Measurements from ENCODE around the gene CGN. TPM values are rescaled to one million over a fixed set of nuclear protein-coding genes. Genes with fewer than 3 reads are reported as not detected.

Gene CGN
- 1 to 10 TPM in 1 of 5 donors, under 1 TPM in 4; 0.37 to 1.3 (median 0.59) TPM for total RNA-seq
- 0.68 TPM for total RNA-seq (2013)
- total RNA-seq, result 0.38 to 3.7 (median 1.0) reads per million in 29 experiments

- peak; percentile 96 to 98 (median 98) for ATAC-seq (replicated peaks in 1 of 4)
- peak within 1 kb of the TSS; percentile 50 for H3K27ac ChIP-seq (ENCODE audit: low read length)
Observed at GRCh38 chr1:151510957-151511635, at the start of gene CGN. Gene CGN (plus strand): TSS chr1:151511387. CDS start chr1:151518520, 7,133 bp downstream.

GRCh38 chr1:151461694-151462093, 49.5 kb upstream of the CGN start:
- Histone ChIP-seq H3K36me3 (ENCODE audit: control insufficient read depth in 2 of 2, extremely low read depth in 1 of 2, insufficient read depth in 1 of 2, low read length in 1 of 2) (no peaks in the 10 kb centered on the region), H3K9me3 (no peaks in the 10 kb centered on the region), H3K4me3 (ENCODE audit: control insufficient read depth in 1 of 2, extremely low read depth in 1 of 2, low read length in 1 of 2) (no peak overlapping the region), H3K27me3 (replicated peaks in 1 of 2; ENCODE audit: control insufficient read depth in 2 of 2, extremely low read depth in 1 of 2, insufficient read depth in 2 of 2, low read length in 1 of 2) (peaks cover 0 to 7% of the 10 kb centered on the region in 2 experiments), H3K27ac (ENCODE audit: low read length) (no peak overlapping the region), H3K4me1 (ENCODE audit: control insufficient read depth in 1 of 2, extremely low read depth in 1 of 2, insufficient read depth in 2 of 2, low read length in 2 of 2) (peaks cover 2 to 16% of the 10 kb centered on the region in 2 experiments)
- 89% methylated on average over 3 of the region's 5 CpGs for WGBS (ENCODE audit: insufficient coverage)
- Mint-ChIP-seq H3K4me3 (no peak overlapping the region), H3K27me3 (peaks cover 24 to 31% of the 10 kb centered on the region in 2 donors), H3K4me1 (peaks cover 11 to 17% (median 15%) of the 10 kb centered on the region in 3 donors), H3K36me3 (no peaks in the 10 kb centered on the region), H3K9me3 (no peaks in the 10 kb centered on the region), H3K27ac (no peak overlapping the region)
- no peak for DNase-seq
- POLR2A ChIA-PET, result interaction anchor here in 1 of 2 donors (0.6 kb wide), 1 partner anchor 22 kb away, joined by 4 read pairs; no protein-coding TSS in a partner anchor
- no peak for ATAC-seq (replicated peaks in 1 of 4)
- CTCF ChIA-PET, result interaction anchor here in 1 of 2 donors (0.7 kb wide), 1 partner anchor 435 kb away, joined by 3 read pairs; no protein-coding TSS in a partner anchor

More at GRCh38 chr1:151510957-151511635, at the start of gene CGN:
- under 1% methylated on average over 68 of the region's 68 CpGs for WGBS (ENCODE audit: insufficient coverage)
- Mint-ChIP-seq H3K4me3 (peak within 1 kb of the TSS; percentile 83 to 91 (median 90)), H3K9me3 (no peaks in the 10 kb centered on the region), H3K27me3 (no peaks in the 10 kb centered on the region), H3K36me3 (no peaks in the 10 kb centered on the region), H3K4me1 (peaks cover 25 to 30% (median 27%) of the 10 kb centered on the region in 3 donors), H3K27ac (peak within 1 kb of the TSS; percentile 49 to 56)
- DNase-seq, result peak; percentile 72 to 90 (median 82)
- H3K4me1 ChIP-seq (ENCODE audit: control insufficient read depth in 1 of 2, extremely low read depth in 1 of 2, insufficient read depth in 2 of 2, low read length in 2 of 2), result peaks cover 12 to 29% of the 10 kb centered on the region in 2 experiments
- CTCF ChIA-PET, result interaction anchor here (0.5 to 1.2 kb wide), 10 partner anchors 29 to 505 kb away, joined by 3 to 5 read pairs (median 3); partner anchors contain the start of genes TUFT1 (in 1 of the 2) and ZNF687 (in 1 of the 2)
- peaks cover 0 to 6% of the 10 kb centered on the region in 2 experiments for H3K27me3 ChIP-seq (replicated peaks in 1 of 2; ENCODE audit: control insufficient read depth in 2 of 2, extremely low read depth in 1 of 2, insufficient read depth in 2 of 2, low read length in 1 of 2)
- POLR2A ChIA-PET, result interaction anchor here in 1 of 2 donors (0.5 to 1.0 kb wide), 2 partner anchors 62 to 112 kb away, joined by 3 read pairs; no protein-coding TSS in a partner anchor
- H3K9me3 ChIP-seq, result no peaks in the 10 kb centered on the region
- H3K36me3 ChIP-seq (ENCODE audit: control insufficient read depth in 2 of 2, extremely low read depth in 1 of 2, insufficient read depth in 1 of 2, low read length in 1 of 2), result no peaks in the 10 kb centered on the region
- peak within 1 kb of the TSS; percentile 69 to 90 for H3K4me3 ChIP-seq (ENCODE audit: control insufficient read depth in 1 of 2, extremely low read depth in 1 of 2, low read length in 1 of 2)

- Mint-ChIP-seq H3K36me3 (no peaks in the 10 kb centered on the region), H3K9me3 (no peaks in the 10 kb centered on the region), H3K4me1 (peaks cover 0 to 4% (median under 1%) of the 10 kb centered on the region in 3 donors), H3K27ac (no peak overlapping the region), H3K4me3 (no peak overlapping the region), H3K27me3 (peaks cover 28 to 34% of the 10 kb centered on the region in 2 donors)
- ATAC-seq (replicated peaks in 1 of 4), result no peak
- Histone ChIP-seq H3K36me3 (ENCODE audit: control insufficient read depth in 2 of 2, extremely low read depth in 1 of 2, insufficient read depth in 1 of 2, low read length in 1 of 2) (no peaks in the 10 kb centered on the region), H3K4me3 (ENCODE audit: control insufficient read depth in 1 of 2, extremely low read depth in 1 of 2, low read length in 1 of 2) (no peak overlapping the region), H3K27ac (ENCODE audit: low read length) (no peak overlapping the region), H3K4me1 (ENCODE audit: control insufficient read depth in 1 of 2, extremely low read depth in 1 of 2, insufficient read depth in 2 of 2, low read length in 2 of 2) (peaks cover 0 to under 1% of the 10 kb centered on the region in 2 experiments), H3K27me3 (replicated peaks in 1 of 2; ENCODE audit: control insufficient read depth in 2 of 2, extremely low read depth in 1 of 2, insufficient read depth in 2 of 2, low read length in 1 of 2) (peaks cover 0 to 15% of the 10 kb centered on the region in 2 experiments), H3K9me3 (no peaks in the 10 kb centered on the region)
- DNase-seq, result no peak
- no CpG with 5 or more reads among the region's 1 CpG for WGBS (ENCODE audit: insufficient coverage)
- ChIA-PET CTCF (interaction anchor here in 1 of 2 donors (0.7 to 1.1 kb wide), 2 partner anchors 26 to 110 kb away, joined by 3 read pairs; no protein-coding TSS in a partner anchor), POLR2A (no interaction called here)
Observed at GRCh38 chr1:151465026-151465425, 46.2 kb upstream of the CGN start.

GRCh38 chr1:151472856-151473731, 38.1 kb upstream of the CGN start:
- peaks cover 2 to 5% of the 10 kb centered on the region in 2 donors for H3K27me3 Mint-ChIP-seq
- DNase-seq (peak in 19 of 35 experiments; percentile 1 to 49 (median 10)), ATAC-seq (replicated peaks in 1 of 4) (peak in 3 of 4 experiments; percentile 53 to 60 (median 55))
- H3K27ac ChIP-seq (ENCODE audit: low read length), result no peak overlapping the region
- no peaks in the 10 kb centered on the region for H3K36me3 ChIP-seq (ENCODE audit: control insufficient read depth in 2 of 2, extremely low read depth in 1 of 2, insufficient read depth in 1 of 2, low read length in 1 of 2)
- peak overlapping the region; percentile 72 to 79 (median 76) for H3K4me3 Mint-ChIP-seq
- no peaks in the 10 kb centered on the region for H3K9me3 ChIP-seq
- peaks cover 8 to 13% (median 8%) of the 10 kb centered on the region in 3 donors for H3K4me1 Mint-ChIP-seq
- peak overlapping the region; percentile 32 to 80 for H3K27ac Mint-ChIP-seq
- CTCF ChIA-PET, result interaction anchor here in 1 of 2 donors (0.8 to 1.4 kb wide), 3 partner anchors 17 to 29 kb away, joined by 3 to 4 read pairs (median 3); no protein-coding TSS in a partner anchor
- H3K27me3 ChIP-seq (replicated peaks in 1 of 2; ENCODE audit: control insufficient read depth in 2 of 2, extremely low read depth in 1 of 2, insufficient read depth in 2 of 2, low read length in 1 of 2), result peaks cover 0 to 9% of the 10 kb centered on the region in 2 experiments
- H3K9me3 Mint-ChIP-seq, result no peaks in the 10 kb centered on the region
- WGBS (ENCODE audit: insufficient coverage), result 8% methylated on average over 22 of the region's 36 CpGs
- POLR2A ChIA-PET, result interaction anchor here in 1 of 2 donors (0.6 kb wide), 1 partner anchor 11 kb away, joined by 3 read pairs; no protein-coding TSS in a partner anchor
- peak overlapping the region; percentile 43 to 69 for H3K4me3 ChIP-seq (ENCODE audit: control insufficient read depth in 1 of 2, extremely low read depth in 1 of 2, low read length in 1 of 2)
- H3K36me3 Mint-ChIP-seq, result no peaks in the 10 kb centered on the region
- H3K4me1 ChIP-seq (ENCODE audit: control insufficient read depth in 1 of 2, extremely low read depth in 1 of 2, insufficient read depth in 2 of 2, low read length in 2 of 2), result peaks cover 2 to 12% of the 10 kb centered on the region in 2 experiments

- no peaks in the 10 kb centered on the region for H3K9me3 Mint-ChIP-seq
- peaks cover 2 to 12% of the 10 kb centered on the region in 2 experiments for H3K4me1 ChIP-seq (ENCODE audit: control insufficient read depth in 1 of 2, extremely low read depth in 1 of 2, insufficient read depth in 2 of 2, low read length in 2 of 2)
- WGBS (ENCODE audit: insufficient coverage), result no CpG with 5 or more reads among the region's 3 CpGs
- CTCF ChIA-PET, result interaction anchor here in 1 of 2 donors (0.9 kb wide), 1 partner anchor 26 kb away, joined by 3 read pairs; no protein-coding TSS in a partner anchor
- no peak overlapping the region for H3K4me3 ChIP-seq (ENCODE audit: control insufficient read depth in 1 of 2, extremely low read depth in 1 of 2, low read length in 1 of 2)
- DNase-seq (no peak), ATAC-seq (replicated peaks in 1 of 4) (no peak)
- POLR2A ChIA-PET, result interaction anchor here (0.5 to 0.8 kb wide), 2 partner anchors 20 to 117 kb away, joined by 5 to 7 read pairs; no protein-coding TSS in a partner anchor
- no peak overlapping the region for H3K4me3 Mint-ChIP-seq
- peaks cover 8 to 13% (median 8%) of the 10 kb centered on the region in 3 donors for H3K4me1 Mint-ChIP-seq
- H3K36me3 ChIP-seq (ENCODE audit: control insufficient read depth in 2 of 2, extremely low read depth in 1 of 2, insufficient read depth in 1 of 2, low read length in 1 of 2), result no peaks in the 10 kb centered on the region
- H3K27ac ChIP-seq (ENCODE audit: low read length), result no peak overlapping the region
- peaks cover 0 to 7% of the 10 kb centered on the region in 2 experiments for H3K27me3 ChIP-seq (replicated peaks in 1 of 2; ENCODE audit: control insufficient read depth in 2 of 2, extremely low read depth in 1 of 2, insufficient read depth in 2 of 2, low read length in 1 of 2)
- no peaks in the 10 kb centered on the region for H3K9me3 ChIP-seq
- no peaks in the 10 kb centered on the region for H3K36me3 Mint-ChIP-seq
- H3K27ac Mint-ChIP-seq, result no peak overlapping the region
- H3K27me3 Mint-ChIP-seq, result peaks cover 2 to 5% of the 10 kb centered on the region in 2 donors
Observed at GRCh38 chr1:151474745-151475144, 36.4 kb upstream of the CGN start.

All from T-cell (primary cell).